Activated T-helper 2 cell treated with anti-CD3 and anti-CD28 coated beads, Interferon-gamma antibody, Interleukin-2, Interleukin-4, amounts not matched to agents 10 μg/mL and 5 μg/mL and 100 μg/mL, durations not matched to agents 14 hours and 24 hours and 36 hours (primary cell): ENCODE data around the gene CYTH3. TPM values are rescaled to one million over a fixed set of nuclear protein-coding genes. Genes with fewer than 3 reads are reported as not detected.
A peak's percentile ranks its signal among the peaks of the same experiment; 100 is the strongest.

Experiments used
- DNase-seq: peaks from one replicate; pipeline ENCODE4 v3.0.0; 2021; ENCODE audit warnings: low spot score
- H3K27ac Mint-ChIP-seq: one replicate; pipeline ENCODE4 v1.8.0; 2021; ENCODE audit warnings: mixed read lengths
- H3K27me3 Mint-ChIP-seq: one replicate; pipeline ENCODE4 v1.8.0; 2021; ENCODE audit warnings: low read depth, mixed read lengths
- H3K36me3 Mint-ChIP-seq: one replicate; pipeline ENCODE4 v1.8.0; 2021; ENCODE audit warnings: low read depth, mixed read lengths
- H3K4me1 Mint-ChIP-seq: one replicate; pipeline ENCODE4 v1.8.0; 2021; ENCODE audit warnings: low read depth, mixed read lengths
- H3K4me3 Mint-ChIP-seq: one replicate; pipeline ENCODE4 v1.8.0; 2021; ENCODE audit warnings: low read depth, mild to moderate bottlenecking, moderate library complexity, mixed read lengths
- H3K9me3 Mint-ChIP-seq: one replicate; pipeline ENCODE4 v1.8.0; 2021; ENCODE audit warnings: mixed read lengths
- intact Hi-C: fragments of 100-400 bp; cut with micrococcal nuclease; formaldehyde crosslinking; loops from one replicate; pipeline ENCODE4 v1.15.1; 2023
- total RNA-seq: library from RNA; stranded (reverse); gene quantifications from 2 replicates; pipeline ENCODE4 v1.2.3, GENCODE V29; 2022

Gene CYTH3
- total RNA-seq, 1 donor from 2014 or later: 1.2 TPM

DNA sequence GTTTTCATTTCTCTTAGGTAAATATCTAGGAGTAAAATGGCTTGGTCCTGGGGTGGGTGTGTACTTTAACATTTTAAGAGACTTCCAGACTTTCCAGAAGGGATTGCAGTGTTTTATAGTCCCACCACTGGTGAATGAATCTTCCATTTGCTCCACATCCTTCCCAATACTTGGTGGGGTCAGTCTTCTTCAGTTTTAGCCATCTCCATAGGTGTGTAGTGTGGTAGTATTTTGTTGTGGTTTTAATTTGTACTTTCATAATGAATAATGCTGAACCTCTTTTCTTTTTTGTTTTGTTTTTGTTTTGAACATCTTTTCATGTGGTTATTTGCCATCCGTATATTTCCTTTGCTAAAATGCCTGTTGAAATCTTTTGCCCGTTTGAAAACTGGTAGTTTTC, 154.9 kb downstream of the CYTH3 start:
- peaks cover 15% of the 10 kb centered on the region for H3K9me3 Mint-ChIP-seq
- H3K4me1 Mint-ChIP-seq: peaks cover 23% of the 10 kb centered on the region
- peak overlapping the region; percentile 44 for H3K4me3 Mint-ChIP-seq
- intact Hi-C loops: no loop called here
- H3K27me3 Mint-ChIP-seq: no peaks in the 10 kb centered on the region
- H3K36me3 Mint-ChIP-seq: peaks cover 93% of the 10 kb centered on the region
- DNase-seq: no peak
- H3K27ac Mint-ChIP-seq: peak overlapping the region; percentile 46

- peaks cover 91% of the 10 kb centered on the region for H3K36me3 Mint-ChIP-seq
- no peak overlapping the region for H3K4me3 Mint-ChIP-seq
- DNase-seq: no peak
- intact Hi-C loops: no loop called here
- H3K4me1 Mint-ChIP-seq: peaks cover 23% of the 10 kb centered on the region
- no peaks in the 10 kb centered on the region for H3K27me3 Mint-ChIP-seq
- no peak overlapping the region for H3K27ac Mint-ChIP-seq
- H3K9me3 Mint-ChIP-seq: peaks cover 4% of the 10 kb centered on the region
These were observed 156.2 kb downstream of the CYTH3 start for GRCh38 chr7:6116211-6116610.

Other genes with a start within 250 kb of the CYTH3 start
- gene ANKRD61, start 241.2 kb downstream of the CYTH3 start, total RNA-seq: 0.25 and 0.27 TPM in 2 replicates
- gene EIF2AK1, start 213.4 kb downstream of the CYTH3 start, total RNA-seq: 119 and 123 TPM in 2 replicates
- gene USP42, start 167.7 kb downstream of the CYTH3 start, total RNA-seq: 13.0 and 13.9 TPM in 2 replicates
- 7.6 and 8.9 TPM in 2 replicates for gene FAM220A, start 76.3 kb upstream of the CYTH3 start, total RNA-seq
- gene RAC1, start 101.9 kb upstream of the CYTH3 start, total RNA-seq: 174 and 175 TPM in 2 replicates
- gene DAGLB, start 175.3 kb upstream of the CYTH3 start, total RNA-seq: 21.8 and 22.3 TPM in 2 replicates
- gene KDELR2, start 211.5 kb upstream of the CYTH3 start, total RNA-seq: 68.7 and 78.3 TPM in 2 replicates